Caco-2 (cell line): ENCODE data around the gene ABHD12. TPM values are rescaled to one million over a fixed set of nuclear protein-coding genes. Genes with fewer than 3 reads are reported as not detected.
A peak's percentile ranks its signal among the peaks of the same experiment; 100 is the strongest.

Experiments used
- BruUV-seq: library from RNA; stranded (reverse); fragments of 400-500 nt; replicated peaks from 2 replicates; lab custom pipeline; 2021; lab: Mats Ljungman, UMichigan
- CTCF ChIA-PET: fragments of 300-600 bp; sonication (Branson Sonifier 250); formaldehyde crosslinking; loops from one replicate; lab custom pipeline; 2022; ENCODE audit warnings: antibody characterized with exemption; lab: Charles Lee
- POLR2A ChIA-PET: fragments of 300-600 bp; sonication (Branson Sonifier 250); formaldehyde crosslinking; loops from one replicate; lab custom pipeline; 2022; ENCODE audit warnings: antibody characterized with exemption; lab: Charles Lee
- DNase-seq, 2 experiments: peaks; one replicate each; pipeline versions ENCODE4 v3.0.0 to v3.0.0-alpha.2; 2020 to 2022
- H3K27me3 ChIP-seq: replicated peaks from 2 replicates; pipeline ENCODE4 v1.6.0; 2011; ENCODE audit warnings: low read length; ENCODE audit not compliant: control insufficient read depth, insufficient read depth
- H3K36me3 ChIP-seq: 2 replicates; pipeline ENCODE4 v1.5.1; 2011; ENCODE audit warnings: low read length; ENCODE audit not compliant: control insufficient read depth, insufficient read depth
- H3K4me1 ChIP-seq: fragments of 250-450 bp; sonication (Bioruptor Pico); 2 replicates; pipeline ENCODE4 v1.5.1; 2020; ENCODE audit warnings: mild to moderate bottlenecking
- H3K4me3 ChIP-seq: 2 replicates; pipeline ENCODE4 v1.5.1; 2011; ENCODE audit warnings: low read depth, mild to moderate bottlenecking, control low read depth, low read length
- H3K9me3 ChIP-seq: fragments of 250-450 bp; sonication (Bioruptor Pico); 2 replicates; pipeline ENCODE4 v1.5.1; 2020; ENCODE audit warnings: mild to moderate bottlenecking, moderate library complexity
- H3K27ac Mint-ChIP-seq: one replicate; pipeline ENCODE4 v1.8.0; 2022; ENCODE audit warnings: mixed read lengths; ENCODE audit not compliant: unreplicated experiment
- H3K27me3 Mint-ChIP-seq: one replicate; pipeline ENCODE4 v1.8.0; 2022; ENCODE audit warnings: mixed read lengths; ENCODE audit not compliant: insufficient read depth, unreplicated experiment
- H3K36me3 Mint-ChIP-seq: one replicate; pipeline ENCODE4 v1.8.0; 2022; ENCODE audit warnings: mild to moderate bottlenecking, mixed read lengths; ENCODE audit not compliant: insufficient read depth, unreplicated experiment
- H3K4me1 Mint-ChIP-seq: one replicate; pipeline ENCODE4 v1.8.0; 2022; ENCODE audit warnings: low read depth, mixed read lengths; ENCODE audit not compliant: unreplicated experiment
- H3K4me3 Mint-ChIP-seq: one replicate; pipeline ENCODE4 v1.8.0; 2022; ENCODE audit warnings: mild to moderate bottlenecking, moderate library complexity, mixed read lengths; ENCODE audit not compliant: unreplicated experiment
- H3K9me3 Mint-ChIP-seq: one replicate; pipeline ENCODE4 v1.8.0; 2022; ENCODE audit warnings: mixed read lengths; ENCODE audit not compliant: unreplicated experiment
- CTCF ChIP-seq, 2 experiments: fragments of 200-600 bp in 1 of 2; IDR thresholded peaks; 1 replicate in 1 of 2; 2 replicates in 1 of 2; pipeline versions ENCODE4 v1.5.1 to v1.8.0; 2011 to 2022; ENCODE audit warnings: antibody characterized with exemption in 1 of 2, control low read depth in 1 of 2, inconsistent platforms in 1 of 2, low read depth in 1 of 2, low read length in 1 of 2, mild to moderate bottlenecking in 1 of 2, moderate library complexity in 1 of 2; ENCODE audit not compliant: insufficient read depth in 1 of 2, severe bottlenecking in 1 of 2, unreplicated experiment in 1 of 2
- intact Hi-C: fragments of 100-400 bp; cut with micrococcal nuclease; formaldehyde crosslinking; loops from one replicate; pipeline ENCODE4 v1.10.0; 2022; ENCODE audit not compliant: unreplicated experiment
- total RNA-seq: library from RNA; stranded (reverse); gene quantifications from 2 replicates; pipeline ENCODE4 v1.2.3, GENCODE V29; 2022

ABHD12 gene
- total RNA-seq, 1 experiment from 2014 or later = 104 TPM

DNA sequence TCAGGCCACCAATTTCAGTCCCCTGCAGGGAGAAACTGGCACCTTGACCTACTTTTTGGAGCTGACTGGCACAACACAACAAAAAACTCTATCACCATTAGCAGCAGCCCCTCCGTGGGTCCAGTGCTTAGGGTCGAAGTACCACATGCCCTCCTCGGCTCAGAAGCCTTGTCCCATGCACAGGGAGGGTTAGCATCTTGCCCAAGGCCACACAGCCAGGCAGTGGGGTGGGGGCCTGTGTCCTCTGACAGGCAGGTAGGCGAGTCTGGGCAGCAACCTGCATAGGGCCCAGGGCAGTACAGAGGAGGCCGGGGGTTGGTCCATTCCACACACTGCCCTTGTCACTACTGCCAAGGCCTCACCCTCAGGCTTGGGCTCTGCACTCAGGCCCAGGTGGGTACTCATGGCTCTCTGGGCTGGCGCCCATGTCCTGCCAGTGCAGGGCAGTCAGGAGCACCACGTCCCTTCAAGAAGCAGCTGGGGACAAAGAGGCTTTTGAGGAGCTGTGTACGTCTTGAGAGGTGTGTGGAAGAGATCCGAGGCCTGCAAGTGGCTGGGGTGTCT lies 89.2 kb downstream of the ABHD12 start:
- DNase-seq = no peak
- POLR2A ChIA-PET = interaction anchor here (0.5 kb wide), 1 partner anchor 169 kb away, joined by 3 read pairs; no protein-coding TSS in a partner anchor
- Histone ChIP-seq H3K9me3 (no peaks in the 10 kb centered on the region), H3K36me3 (peaks cover 3% of the 10 kb centered on the region), H3K27me3 (no peaks in the 10 kb centered on the region), H3K4me1 (no peaks in the 10 kb centered on the region), H3K4me3 (no peak overlapping the region)
- Mint-ChIP-seq H3K9me3 (no peaks in the 10 kb centered on the region), H3K4me1 (no peaks in the 10 kb centered on the region), H3K36me3 (peaks cover 66% of the 10 kb centered on the region), H3K27me3 (no peaks in the 10 kb centered on the region), H3K4me3 (no peak overlapping the region), H3K27ac (no peak overlapping the region)
- no peak for TF ChIP-seq CTCF (IDR thresholded peaks at IDR 0.05; ENCODE audit: insufficient read depth in 1 of 2, low read depth in 1 of 2, low read length in 1 of 2, severe bottlenecking in 1 of 2, unreplicated experiment in 1 of 2)
- no TSS peak for BruUV-seq
- intact Hi-C loops = no loop called here
- CTCF ChIA-PET = interaction anchor here (2.0 to 2.1 kb wide), 2 partner anchors 96 to 98 kb away, joined by 6 to 8 read pairs; no protein-coding TSS in a partner anchor

- Mint-ChIP-seq H3K27ac (peak overlapping the region; percentile 73), H3K36me3 (peaks cover 70% of the 10 kb centered on the region), H3K27me3 (no peaks in the 10 kb centered on the region), H3K4me1 (no peaks in the 10 kb centered on the region), H3K4me3 (no peak overlapping the region), H3K9me3 (no peaks in the 10 kb centered on the region)
- POLR2A ChIA-PET = no interaction called here
- H3K4me1 ChIP-seq = no peaks in the 10 kb centered on the region
- no peak for DNase-seq
- no peak for TF ChIP-seq CTCF (IDR thresholded peaks at IDR 0.05; ENCODE audit: insufficient read depth in 1 of 2, low read depth in 1 of 2, low read length in 1 of 2, severe bottlenecking in 1 of 2, unreplicated experiment in 1 of 2)
- H3K27me3 ChIP-seq = no peaks in the 10 kb centered on the region
- no peaks in the 10 kb centered on the region for H3K9me3 ChIP-seq
- intact Hi-C loops = no loop called here
- peaks cover 7% of the 10 kb centered on the region for H3K36me3 ChIP-seq
- CTCF ChIA-PET = interaction anchor here (1.4 to 2.1 kb wide), 3 partner anchors 9 to 99 kb away, joined by 3 to 8 read pairs (median 6); no protein-coding TSS in a partner anchor
- no peak overlapping the region for H3K4me3 ChIP-seq
- BruUV-seq = TSS peak; percentile 37
Measured at GRCh38 chr20:25300496-25301170, 90.0 kb downstream of the ABHD12 start.

GRCh38 chr20:25299806-25300205 lies 90.8 kb downstream of the ABHD12 start:
- Mint-ChIP-seq H3K4me3 (no peak overlapping the region), H3K27me3 (no peaks in the 10 kb centered on the region), H3K9me3 (no peaks in the 10 kb centered on the region), H3K27ac (peak overlapping the region; percentile 73), H3K36me3 (peaks cover 78% of the 10 kb centered on the region), H3K4me1 (no peaks in the 10 kb centered on the region)
- no peak for TF ChIP-seq CTCF (IDR thresholded peaks at IDR 0.05; ENCODE audit: insufficient read depth in 1 of 2, low read depth in 1 of 2, low read length in 1 of 2, severe bottlenecking in 1 of 2, unreplicated experiment in 1 of 2)
- CTCF ChIA-PET = interaction anchor here (1.4 to 2.1 kb wide), 3 partner anchors 10 to 99 kb away, joined by 3 to 8 read pairs (median 6); no protein-coding TSS in a partner anchor
- BruUV-seq = no TSS peak
- DNase-seq = no peak
- POLR2A ChIA-PET = interaction anchor here (0.6 kb wide), 1 partner anchor 279 kb away, joined by 4 read pairs; no protein-coding TSS in a partner anchor
- Histone ChIP-seq H3K4me3 (no peak overlapping the region), H3K36me3 (peaks cover 7% of the 10 kb centered on the region), H3K9me3 (no peaks in the 10 kb centered on the region), H3K4me1 (no peaks in the 10 kb centered on the region), H3K27me3 (no peaks in the 10 kb centered on the region)
- intact Hi-C loops = loop anchor here (10.0 kb wide), 1 partner anchor 275 kb away; no protein-coding TSS in a partner anchor
